Tongue (tissue), 2 donors: ENCODE results near the gene PCDH9. TPM values are rescaled to one million over a fixed set of nuclear protein-coding genes. Genes with fewer than 3 reads are reported as not detected.
A peak's percentile ranks its signal among the peaks of the same experiment; 100 is the strongest.

Experiments used
- DNase-seq: peaks from one replicate; pipeline ENCODE4 v3.0.0-alpha.2; 2015
- total RNA-seq: library from RNA; depleted of rRNA; stranded (reverse); fragments of >200 nt; gene quantifications from one replicate; pipeline ENCODE4 v1.2.3, GENCODE V29; 2014

Gene PCDH9
- total RNA-seq, 1 donor from 2014 or later: 6.9 TPM

- no peak for DNase-seq
Measured at GRCh38 chr13:66969291-66969690, 260.8 kb downstream of the PCDH9 start.

GRCh38 chr13:66967811-66968597, 262.1 kb downstream of the PCDH9 start:
- DNase-seq: no peak

DNA sequence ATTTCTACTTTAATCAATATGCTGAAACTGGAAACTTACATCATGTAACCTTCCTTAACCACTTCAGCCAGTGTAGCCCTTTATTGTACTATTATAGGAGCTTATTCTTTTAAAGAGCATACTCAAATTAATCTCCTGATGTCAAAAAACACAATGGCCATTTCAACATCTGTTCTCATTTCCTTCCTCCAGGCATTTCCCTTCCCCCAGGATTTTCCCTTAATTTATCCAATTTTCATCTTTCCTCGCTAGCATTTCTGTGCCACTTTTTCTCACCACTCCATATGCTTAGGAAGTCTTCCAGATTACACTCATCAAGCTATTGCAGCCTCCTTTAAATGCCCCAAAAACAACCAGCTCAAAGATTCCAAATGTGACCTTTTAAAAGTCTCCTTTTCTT, 265.0 kb downstream of the PCDH9 start:
- no peak for DNase-seq

DNA sequence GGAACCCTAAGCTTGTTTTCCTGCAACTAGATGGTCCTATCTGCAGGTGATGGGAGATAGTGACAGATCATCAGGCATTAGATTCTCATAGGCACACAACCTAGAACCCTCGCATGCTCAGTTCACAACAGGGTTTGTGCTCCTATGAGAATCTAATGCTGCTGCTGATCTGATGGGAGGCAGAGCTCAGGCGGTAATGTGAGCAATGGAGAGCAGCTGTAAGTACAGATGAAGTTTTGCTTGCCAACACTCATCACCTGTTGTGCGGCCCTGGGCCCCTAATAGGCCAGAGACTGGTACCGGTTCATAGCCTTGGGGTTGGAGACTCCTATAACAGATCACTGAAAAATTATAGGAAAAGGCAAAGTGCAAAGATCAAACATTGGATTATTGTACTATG, 267.2 kb downstream of the PCDH9 start:
- DNase-seq: no peak

GRCh38 chr13:66958611-66959010, 271.5 kb downstream of the PCDH9 start:
- no peak for DNase-seq

DNA sequence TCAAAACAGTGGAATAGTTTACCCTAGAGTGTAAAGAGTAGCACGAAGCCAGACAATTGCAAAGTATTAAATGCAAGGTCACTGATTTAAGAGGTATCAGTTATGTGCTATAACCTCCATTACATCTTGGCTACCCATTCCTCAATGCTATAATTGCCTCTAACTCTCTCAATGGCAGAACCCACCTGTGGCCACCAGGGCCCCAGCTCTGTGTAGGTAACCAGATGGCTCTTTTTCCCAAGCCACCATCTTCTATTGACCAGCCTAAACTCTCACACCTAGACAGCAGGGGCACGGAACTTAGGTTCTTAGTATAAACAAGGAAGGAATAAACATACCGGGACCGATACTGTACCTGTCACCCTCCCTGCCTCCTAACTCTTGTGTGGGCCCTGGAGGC, 277.6 kb downstream of the PCDH9 start:
- no peak for DNase-seq

DNA sequence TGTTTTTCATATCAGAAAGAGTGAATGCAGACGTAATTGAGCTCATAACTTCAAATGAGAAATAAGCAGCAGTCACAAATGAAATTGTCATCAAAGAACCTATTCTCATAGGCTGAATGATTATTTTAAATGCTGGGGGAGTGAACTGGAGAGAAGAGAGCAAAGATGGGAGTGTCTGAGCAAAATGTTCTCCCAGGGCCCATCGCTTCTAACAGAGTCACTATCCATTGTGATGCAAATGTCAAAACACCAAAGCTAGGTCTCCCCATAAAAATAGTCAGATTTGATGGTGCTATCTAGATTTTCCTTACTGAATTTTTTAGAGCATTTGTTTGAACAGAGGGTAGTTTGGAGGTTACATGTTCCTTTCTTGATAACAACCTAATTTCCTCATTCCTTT, 278.7 kb downstream of the PCDH9 start:
- DNase-seq: no peak

- no peak for DNase-seq
Measured at GRCh38 chr13:66950666-66951065, 279.5 kb downstream of the PCDH9 start.

- no peak for DNase-seq
Measured at GRCh38 chr13:66948910-66949309, 281.2 kb downstream of the PCDH9 start.

GRCh38 chr13:66943530-66943929, 286.6 kb downstream of the PCDH9 start:
- no peak for DNase-seq

DNA sequence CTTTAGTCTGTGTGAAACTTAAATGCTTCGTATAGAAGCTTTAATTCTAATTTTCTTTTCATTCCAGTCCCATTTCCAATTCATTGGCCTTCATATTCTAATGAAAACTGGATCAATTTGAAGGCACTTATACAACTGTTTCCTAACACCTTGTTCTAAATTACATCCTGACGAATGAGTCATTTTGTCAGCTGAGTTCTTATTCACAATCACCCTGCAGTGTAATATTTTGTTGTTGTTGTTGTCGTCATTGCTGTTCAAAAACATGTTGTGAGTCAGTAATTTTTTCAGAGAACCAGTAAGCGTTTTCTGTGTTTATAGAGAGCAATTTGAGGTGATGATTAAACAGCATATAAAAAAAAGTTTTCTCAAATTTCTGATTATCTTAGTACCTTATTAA, 290.0 kb downstream of the PCDH9 start:
- DNase-seq: no peak

DNA sequence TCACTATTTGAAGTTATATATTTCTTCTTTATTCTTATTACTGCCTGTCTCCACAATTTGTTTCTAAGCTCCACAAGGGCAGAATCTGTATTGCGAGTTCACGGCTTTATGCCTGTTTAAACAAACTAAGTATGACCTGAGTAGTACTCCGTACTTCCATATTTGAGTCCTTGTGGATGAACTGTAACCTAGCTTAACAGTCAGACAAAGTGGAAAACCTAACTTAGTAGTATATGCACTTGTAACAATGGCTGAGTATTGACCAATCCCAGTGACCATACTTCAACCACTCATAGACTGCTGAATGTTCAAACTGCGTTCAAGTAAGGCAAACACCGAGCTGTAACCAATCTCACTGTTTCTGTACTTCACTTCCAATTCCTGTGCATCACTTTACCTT, 292.7 kb downstream of the PCDH9 start:
- DNase-seq: no peak

DNA sequence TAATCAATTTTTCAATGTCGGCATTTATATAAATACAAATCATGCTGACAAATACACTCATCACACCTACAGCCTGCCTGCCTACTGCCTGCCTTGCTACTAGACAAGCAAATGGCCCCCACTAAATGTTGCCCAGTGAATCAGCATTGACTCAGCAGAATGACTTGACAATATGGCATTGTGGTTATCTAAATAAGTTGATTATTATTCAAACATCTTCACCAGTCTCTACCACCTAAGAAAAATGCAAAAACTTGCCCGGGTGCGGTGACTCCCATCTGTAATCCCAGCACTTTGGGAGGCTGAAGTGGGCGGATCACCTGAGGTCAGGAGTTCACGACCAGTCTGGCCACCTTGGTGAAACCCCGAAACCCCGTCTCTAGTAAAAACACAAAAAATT, 296.1 kb downstream of the PCDH9 start:
- no peak for DNase-seq

GRCh38 chr13:66933527-66933926, 296.6 kb downstream of the PCDH9 start:
- no peak for DNase-seq

- DNase-seq: no peak
Measured at GRCh38 chr13:66927562-66927961, 302.6 kb downstream of the PCDH9 start.

DNA sequence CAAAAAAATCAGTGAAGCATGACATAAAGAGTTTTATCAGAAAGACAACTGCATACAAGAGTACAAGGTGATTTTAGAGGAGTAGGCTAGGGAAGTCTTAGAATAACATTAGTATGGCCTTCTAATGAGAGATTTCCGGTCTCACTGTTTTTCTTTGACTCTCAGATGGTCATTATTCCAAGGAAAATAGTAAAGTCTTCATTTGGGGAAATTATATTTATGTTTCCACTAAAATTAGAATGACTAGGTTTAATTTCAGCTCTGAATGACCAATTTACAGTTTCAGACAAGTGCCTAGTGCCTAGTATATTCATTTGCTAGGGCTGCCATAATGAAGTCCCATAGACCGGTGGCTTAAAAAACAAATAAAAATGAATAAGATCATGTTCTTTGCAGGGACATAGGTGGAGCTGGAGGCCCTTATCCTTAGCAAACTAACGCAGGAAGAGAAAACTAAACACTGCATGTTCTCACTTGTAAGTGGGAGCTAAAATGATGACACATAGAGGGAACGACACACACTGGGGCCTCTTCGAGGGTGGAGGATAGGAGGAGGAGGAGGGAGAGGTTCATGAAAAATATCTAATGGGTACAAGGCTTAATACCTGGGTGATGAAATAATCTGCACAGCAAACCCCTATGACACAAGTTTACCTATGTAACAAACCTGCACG, 303.1 kb downstream of the PCDH9 start:
- DNase-seq: peak; percentile 35

- DNase-seq: peak; percentile 12
Measured at GRCh38 chr13:66926200-66926850, 303.8 kb downstream of the PCDH9 start.

- DNase-seq: no peak
Measured at GRCh38 chr13:66922444-66922843, 307.7 kb downstream of the PCDH9 start.

DNA sequence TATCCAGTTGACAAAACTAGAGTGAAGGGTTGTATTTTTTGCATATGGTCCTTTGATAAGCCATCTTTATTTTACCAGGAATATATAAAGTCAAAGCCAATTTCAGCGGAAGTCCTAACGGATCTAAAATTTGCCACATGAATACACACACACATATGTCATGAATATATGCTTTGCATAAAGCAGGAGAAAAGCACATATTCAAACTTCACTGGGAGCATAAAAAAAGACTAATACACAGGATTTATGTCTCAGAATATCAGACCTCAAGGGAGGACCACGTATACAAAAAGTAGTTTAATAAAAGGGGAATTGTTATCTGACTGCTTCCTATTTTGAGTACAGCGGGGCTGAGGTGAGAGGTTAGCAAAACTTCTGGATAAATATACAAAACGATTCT, 308.7 kb downstream of the PCDH9 start:
- no peak for DNase-seq

- DNase-seq: no peak
Measured at GRCh38 chr13:66915596-66916185, 314.4 kb downstream of the PCDH9 start.

- DNase-seq: peak; percentile 4
Measured at GRCh38 chr13:66914155-66914554, 316.0 kb downstream of the PCDH9 start.

DNA sequence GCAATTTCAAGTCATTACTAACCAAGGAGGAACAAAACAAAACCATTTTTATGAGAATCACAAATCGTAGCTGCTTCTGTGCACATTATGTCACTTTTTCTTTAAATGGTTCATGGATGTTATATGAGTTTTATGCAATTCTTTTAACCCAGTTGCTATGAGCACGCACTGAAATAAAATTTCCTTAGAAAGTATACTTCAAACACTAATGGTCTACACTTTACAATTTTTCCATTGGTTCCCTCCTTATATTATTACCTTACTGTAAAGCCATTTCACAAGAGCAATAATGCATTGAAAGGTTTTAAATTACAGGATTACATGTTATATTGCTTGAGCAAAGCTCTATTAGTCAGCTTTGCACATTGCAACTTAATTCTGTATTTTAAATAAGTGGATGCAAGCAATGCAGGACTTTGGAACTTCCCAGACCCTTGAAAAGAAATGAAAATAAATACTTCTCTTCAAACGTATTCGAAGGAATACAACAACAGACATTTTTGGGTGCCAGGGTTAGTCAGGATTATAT, 318.7 kb downstream of the PCDH9 start:
- no peak for DNase-seq

- no peak for DNase-seq
Measured at GRCh38 chr13:66899955-66900354, 330.2 kb downstream of the PCDH9 start.
